Astrocyte (in vitro differentiated cells and primary cell): ENCODE data around the gene MAN1A1. TPM values are rescaled to one million over a fixed set of nuclear protein-coding genes. Genes with fewer than 3 reads are reported as not detected.

Experiments
- DNase-seq: peaks from one replicate; pipeline ENCODE4 v3.0.0-alpha.2; 2010; ENCODE audit warnings: low read depth
- FAIRE-seq: peaks from 2 replicates; lab custom pipeline; 2011; peaks lifted over from hg19 to GRCh38; lab: Jason Lieb, UNC
- H2AFZ ChIP-seq: 2 replicates; pipeline ENCODE4 v1.6.0; 2012; ENCODE audit warnings: low read depth, low read length, inconsistent platforms
- H3K27ac ChIP-seq: 2 replicates; pipeline ENCODE4 v1.5.1; 2011; ENCODE audit warnings: low read depth, low read length, inconsistent platforms
- H3K27me3 ChIP-seq: 2 replicates; pipeline ENCODE4 v1.6.0; 2011; ENCODE audit warnings: low read length, inconsistent platforms; ENCODE audit not compliant: insufficient read depth
- H3K36me3 ChIP-seq: 2 replicates; pipeline ENCODE4 v1.5.1; 2011; ENCODE audit warnings: low read length, inconsistent platforms; ENCODE audit not compliant: insufficient read depth
- H3K4me1 ChIP-seq: 2 replicates; pipeline ENCODE4 v1.5.1; 2011; ENCODE audit warnings: low read length, inconsistent platforms; ENCODE audit not compliant: insufficient read depth
- H3K4me2 ChIP-seq: 2 replicates; pipeline ENCODE4 v1.6.0; 2012; ENCODE audit warnings: low read length, inconsistent platforms
- H3K4me3 ChIP-seq: 2 replicates; pipeline ENCODE4 v1.5.1; 2011; ENCODE audit warnings: low read depth, mild to moderate bottlenecking, low read length, inconsistent platforms; ENCODE audit not compliant: insufficient read depth
- H3K79me2 ChIP-seq: 2 replicates; pipeline ENCODE4 v1.6.0; 2012; ENCODE audit warnings: mild to moderate bottlenecking, low read length, inconsistent platforms; ENCODE audit not compliant: insufficient read depth
- H3K9ac ChIP-seq: 2 replicates; pipeline ENCODE4 v1.6.0; 2012; ENCODE audit warnings: mild to moderate bottlenecking, low read length, inconsistent platforms
- H3K9me3 ChIP-seq: 2 replicates; pipeline ENCODE4 v1.5.1; 2012; ENCODE audit warnings: low read depth, mild to moderate bottlenecking, low read length, inconsistent platforms; ENCODE audit not compliant: insufficient read depth
- H4K20me1 ChIP-seq: 2 replicates; pipeline ENCODE4 v1.6.0; 2012; ENCODE audit warnings: low read length, inconsistent platforms; ENCODE audit not compliant: insufficient read depth
- H3K27ac Mint-ChIP-seq: one replicate; pipeline ENCODE4 v1.8.0; 2021; ENCODE audit warnings: mild to moderate bottlenecking, mixed read lengths; ENCODE audit not compliant: unreplicated experiment
- H3K27me3 Mint-ChIP-seq: one replicate; pipeline ENCODE4 v1.8.0; 2021; ENCODE audit warnings: low read depth, mixed read lengths; ENCODE audit not compliant: unreplicated experiment
- H3K36me3 Mint-ChIP-seq: one replicate; pipeline ENCODE4 v1.8.0; 2021; ENCODE audit warnings: low read depth, mixed read lengths; ENCODE audit not compliant: unreplicated experiment
- H3K4me1 Mint-ChIP-seq: one replicate; pipeline ENCODE4 v1.8.0; 2021; ENCODE audit warnings: low read depth, mixed read lengths; ENCODE audit not compliant: unreplicated experiment
- H3K4me3 Mint-ChIP-seq: one replicate; pipeline ENCODE4 v1.8.0; 2021; ENCODE audit warnings: mild to moderate bottlenecking, moderate library complexity, mixed read lengths; ENCODE audit not compliant: unreplicated experiment
- H3K9me3 Mint-ChIP-seq: one replicate; pipeline ENCODE4 v1.8.0; 2021; ENCODE audit warnings: mild to moderate bottlenecking, mixed read lengths; ENCODE audit not compliant: unreplicated experiment
- CTCF ChIP-seq: IDR thresholded peaks from 2 replicates; pipeline ENCODE4 v1.5.1; 2011; ENCODE audit warnings: low read depth, mild to moderate bottlenecking, inconsistent platforms, low read length, moderate library complexity; ENCODE audit not compliant: insufficient read depth
- EZH2 ChIP-seq: IDR thresholded peaks from 2 replicates; pipeline ENCODE4 v1.6.1; 2012; ENCODE audit warnings: mild to moderate bottlenecking, low read length, inconsistent platforms; ENCODE audit not compliant: insufficient read depth
- total RNA-seq: library from RNA; stranded (reverse); gene quantifications from 2 replicates; pipeline ENCODE4 v1.2.1, GENCODE V29; 2021

MAN1A1 gene
- total RNA-seq, 1 donor from 2014 or later: 11.7 TPM

DNA sequence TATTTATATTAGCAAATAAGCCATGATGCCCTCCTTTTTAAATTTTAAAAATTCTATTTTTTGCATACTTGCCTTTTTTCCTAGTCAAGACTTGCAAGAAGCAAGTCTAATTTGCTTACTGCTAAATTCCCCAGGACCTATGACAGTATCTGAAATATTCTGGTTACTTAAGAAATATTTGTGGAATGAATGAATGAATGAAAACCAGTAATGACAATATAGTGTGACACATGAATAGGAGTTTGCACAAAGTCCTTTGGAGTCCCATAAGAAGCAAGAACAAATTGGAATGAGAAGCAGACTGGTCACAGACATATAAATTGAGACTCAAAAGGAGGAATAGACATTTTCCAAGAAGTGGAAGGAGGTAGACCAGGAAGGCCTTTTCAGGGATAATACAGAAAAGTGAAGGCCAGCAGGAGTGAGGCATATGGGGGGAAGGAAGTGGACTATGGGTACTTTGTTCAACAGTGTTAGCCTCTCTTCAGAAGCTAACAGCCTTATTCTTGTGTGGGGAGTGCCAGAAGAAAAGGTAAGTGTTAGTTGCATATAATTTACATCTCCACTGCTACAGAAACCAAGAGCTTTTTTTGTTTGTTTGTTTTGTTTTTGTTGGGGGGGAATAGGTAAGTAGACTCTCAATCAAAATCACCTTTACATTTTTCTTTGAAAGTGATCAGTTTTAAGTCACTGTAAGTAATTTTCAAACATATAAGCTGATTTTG is 177.5 kb downstream of the MAN1A1 start:
- Histone ChIP-seq H3K4me2 (no peak overlapping the region), H4K20me1 (no peaks in the 10 kb centered on the region), H3K36me3 (no peaks in the 10 kb centered on the region), H3K27ac (no peak overlapping the region), H3K9me3 (no peaks in the 10 kb centered on the region), H3K4me3 (no peak overlapping the region), H3K27me3 (no peaks in the 10 kb centered on the region), H3K9ac (no peak overlapping the region), H2AFZ (no peak overlapping the region), H3K4me1 (no peaks in the 10 kb centered on the region), H3K79me2 (no peaks in the 10 kb centered on the region)
- Mint-ChIP-seq H3K36me3 (no peaks in the 10 kb centered on the region), H3K27ac (no peak overlapping the region), H3K4me3 (no peak overlapping the region), H3K4me1 (peaks cover 17% of the 10 kb centered on the region), H3K9me3 (peaks cover 1% of the 10 kb centered on the region), H3K27me3 (no peaks in the 10 kb centered on the region)
- TF ChIP-seq EZH2: no peak
- TF ChIP-seq CTCF: no peak
- FAIRE-seq: no peak
- no peak for DNase-seq

GRCh38 chr6:119171088-119171841 is 178.3 kb downstream of the MAN1A1 start:
- Histone ChIP-seq H4K20me1 (no peaks in the 10 kb centered on the region), H3K79me2 (no peaks in the 10 kb centered on the region), H2AFZ (no peak overlapping the region), H3K36me3 (no peaks in the 10 kb centered on the region), H3K9ac (no peak overlapping the region), H3K27me3 (no peaks in the 10 kb centered on the region), H3K4me1 (no peaks in the 10 kb centered on the region), H3K4me2 (no peak overlapping the region), H3K4me3 (no peak overlapping the region), H3K9me3 (no peaks in the 10 kb centered on the region), H3K27ac (no peak overlapping the region)
- no peaks in the 10 kb centered on the region for H3K27me3 Mint-ChIP-seq
- no peak for TF ChIP-seq EZH2
- no peak for TF ChIP-seq CTCF
- H3K9me3 Mint-ChIP-seq: peaks cover 1% of the 10 kb centered on the region
- no peak overlapping the region for H3K27ac Mint-ChIP-seq
- no peak overlapping the region for H3K4me3 Mint-ChIP-seq
- no peak for DNase-seq
- no peaks in the 10 kb centered on the region for H3K36me3 Mint-ChIP-seq
- H3K4me1 Mint-ChIP-seq: peaks cover 20% of the 10 kb centered on the region
- FAIRE-seq: no peak
